ENCODE data around the gene KRTAP5-6. TPM values are rescaled to one million over a fixed set of nuclear protein-coding genes. Genes with fewer than 3 reads are reported as not detected.

KRTAP5-6 gene
- total RNA-seq, 1 donor from 2014 or later, result not detected

DNA sequence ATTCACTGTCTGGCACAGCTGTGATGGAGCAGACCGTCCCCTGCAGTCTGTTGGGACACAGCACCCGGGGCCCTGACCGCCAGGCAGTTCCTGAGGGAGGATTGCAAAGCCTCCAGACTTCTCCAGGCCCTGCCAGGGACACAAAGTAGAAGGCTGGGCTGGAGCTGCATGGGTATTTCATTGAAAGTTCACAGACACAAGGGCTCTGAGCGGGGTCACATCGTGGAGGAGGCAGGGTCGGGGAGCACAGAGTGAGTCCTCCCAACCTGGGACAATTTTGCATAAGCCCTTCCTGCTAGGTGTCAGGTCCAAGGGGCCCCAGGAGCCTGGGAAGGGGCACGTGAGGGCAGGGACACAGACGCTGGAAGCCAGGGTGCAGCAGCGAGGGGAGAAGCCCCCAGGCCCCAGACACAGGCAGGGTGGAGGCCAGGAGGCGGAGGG, 37.7 kb downstream of the KRTAP5-6 start:
- TF ChIP-seq, protein P1, sequence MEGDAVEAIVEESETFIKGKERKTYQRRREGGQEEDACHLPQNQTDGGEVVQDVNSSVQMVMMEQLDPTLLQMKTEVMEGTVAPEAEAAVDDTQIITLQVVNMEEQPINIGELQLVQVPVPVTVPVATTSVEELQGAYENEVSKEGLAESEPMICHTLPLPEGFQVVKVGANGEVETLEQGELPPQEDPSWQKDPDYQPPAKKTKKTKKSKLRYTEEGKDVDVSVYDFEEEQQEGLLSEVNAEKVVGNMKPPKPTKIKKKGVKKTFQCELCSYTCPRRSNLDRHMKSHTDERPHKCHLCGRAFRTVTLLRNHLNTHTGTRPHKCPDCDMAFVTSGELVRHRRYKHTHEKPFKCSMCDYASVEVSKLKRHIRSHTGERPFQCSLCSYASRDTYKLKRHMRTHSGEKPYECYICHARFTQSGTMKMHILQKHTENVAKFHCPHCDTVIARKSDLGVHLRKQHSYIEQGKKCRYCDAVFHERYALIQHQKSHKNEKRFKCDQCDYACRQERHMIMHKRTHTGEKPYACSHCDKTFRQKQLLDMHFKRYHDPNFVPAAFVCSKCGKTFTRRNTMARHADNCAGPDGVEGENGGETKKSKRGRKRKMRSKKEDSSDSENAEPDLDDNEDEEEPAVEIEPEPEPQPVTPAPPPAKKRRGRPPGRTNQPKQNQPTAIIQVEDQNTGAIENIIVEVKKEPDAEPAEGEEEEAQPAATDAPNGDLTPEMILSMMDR (IDR thresholded peaks at IDR 0.05), result no peak
- Mint-ChIP-seq H3K27ac (ENCODE audit: unreplicated experiment) (no peak overlapping the region), H3K9me3 (ENCODE audit: low read depth) (peaks cover 29% of the 10 kb centered on the region), H3K4me3 (ENCODE audit: unreplicated experiment) (no peak overlapping the region), H3K36me3 (ENCODE audit: low read depth) (no peaks in the 10 kb centered on the region), H3K4me1 (ENCODE audit: low read depth) (peaks cover 17% of the 10 kb centered on the region), H3K27me3 (ENCODE audit: low read depth) (peaks cover 18% of the 10 kb centered on the region)
- DNase-seq (ENCODE audit: low spot score), result no peak

DNA sequence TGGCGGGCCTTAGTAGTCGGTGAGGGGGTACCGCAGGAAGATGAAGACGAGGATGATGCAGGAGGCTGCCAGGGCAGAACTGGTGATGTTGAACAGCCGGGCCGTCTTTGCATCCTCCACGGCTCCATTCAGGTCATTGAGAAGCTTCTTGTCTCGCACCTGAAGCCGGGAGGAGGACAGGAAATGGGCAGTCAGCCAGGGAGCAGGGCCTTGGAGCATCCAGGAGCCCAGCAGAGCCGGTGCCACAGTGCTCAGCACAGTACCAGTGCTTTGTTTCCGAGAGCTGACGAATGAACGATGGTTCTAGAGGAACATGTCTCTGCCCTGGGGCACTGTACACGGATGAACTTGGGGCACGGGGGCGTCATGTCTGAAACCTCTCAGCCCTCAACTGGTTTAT, 38.3 kb downstream of the KRTAP5-6 start:
- TF ChIP-seq, protein P1 (IDR thresholded peaks at IDR 0.05), result no peak
- Mint-ChIP-seq H3K4me1 (ENCODE audit: low read depth) (peaks cover 18% of the 10 kb centered on the region), H3K9me3 (ENCODE audit: low read depth) (peaks cover 30% of the 10 kb centered on the region), H3K27ac (ENCODE audit: unreplicated experiment) (peak overlapping the region; percentile 23), H3K27me3 (ENCODE audit: low read depth) (peaks cover 14% of the 10 kb centered on the region), H3K36me3 (ENCODE audit: low read depth) (no peaks in the 10 kb centered on the region), H3K4me3 (ENCODE audit: unreplicated experiment) (no peak overlapping the region)
- peak; percentile 72 for DNase-seq (ENCODE audit: low spot score)

DNA sequence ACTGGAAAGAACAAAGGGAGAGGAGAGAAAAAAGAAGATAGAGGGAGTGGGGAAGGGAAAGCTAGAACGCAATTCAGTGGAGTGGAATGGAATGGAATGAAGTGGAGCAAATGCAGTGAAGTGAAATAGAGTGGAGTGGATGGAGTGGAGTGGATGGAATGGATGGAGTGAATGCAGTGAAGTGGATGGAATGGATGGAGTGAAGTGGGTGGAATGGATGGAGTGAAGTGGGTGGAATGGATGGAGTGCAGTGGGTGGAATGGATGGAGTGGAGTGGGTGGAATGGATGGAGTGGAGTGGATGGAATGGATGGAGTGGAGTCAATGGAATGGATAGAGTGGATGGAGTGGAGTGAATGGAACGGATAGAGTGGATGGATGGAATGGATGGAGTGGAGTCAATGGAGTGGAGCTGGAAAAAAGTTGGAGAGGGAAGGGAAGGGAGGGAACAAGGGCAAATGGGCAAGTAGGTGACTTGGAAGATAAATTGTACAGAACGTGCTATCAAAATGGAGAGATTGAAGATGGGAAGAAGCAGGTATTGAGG, 39.5 kb downstream of the KRTAP5-6 start:
- TF ChIP-seq, protein P1 (IDR thresholded peaks at IDR 0.05), result no peak
- peaks cover 21% of the 10 kb centered on the region for H3K4me1 Mint-ChIP-seq (ENCODE audit: low read depth)
- peaks cover 4% of the 10 kb centered on the region for H3K27me3 Mint-ChIP-seq (ENCODE audit: low read depth)
- no peak for DNase-seq (ENCODE audit: low spot score)
- peaks cover 32% of the 10 kb centered on the region for H3K9me3 Mint-ChIP-seq (ENCODE audit: low read depth)
- no peaks in the 10 kb centered on the region for H3K36me3 Mint-ChIP-seq (ENCODE audit: low read depth)
- H3K27ac Mint-ChIP-seq (ENCODE audit: unreplicated experiment), result peak overlapping the region; percentile 0
- no peak overlapping the region for H3K4me3 Mint-ChIP-seq (ENCODE audit: unreplicated experiment)

DNA sequence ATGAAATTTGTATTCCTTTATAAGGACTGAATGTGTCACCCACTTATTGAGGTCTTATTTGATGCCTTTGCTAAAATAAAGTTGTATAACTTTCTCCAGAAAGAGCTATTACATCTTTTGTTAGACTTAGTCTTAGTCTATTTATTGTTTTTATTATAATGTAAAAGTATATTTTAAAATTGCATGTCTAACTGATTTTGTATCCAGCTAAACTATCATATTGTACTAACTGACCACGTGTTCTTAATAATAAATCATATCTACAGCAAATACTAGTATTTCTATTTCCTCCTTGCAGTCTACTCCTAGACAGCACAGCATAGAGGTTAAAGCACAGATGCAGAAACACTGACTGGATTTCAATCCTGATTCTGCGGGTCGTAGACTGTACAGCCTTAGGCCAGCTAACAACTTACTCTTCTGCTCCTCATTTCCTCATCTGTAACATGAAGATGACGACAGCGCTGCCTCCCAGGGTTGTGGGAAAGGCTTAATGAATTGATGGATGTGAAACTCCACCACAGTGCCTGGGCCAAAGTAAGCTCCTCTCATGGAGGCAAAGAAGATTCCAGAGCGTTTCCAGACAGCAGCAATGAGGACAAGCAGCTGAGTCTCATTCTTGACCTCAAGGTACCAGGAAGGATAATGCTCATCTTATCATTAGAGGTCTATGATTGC, 40.2 kb downstream of the KRTAP5-6 start:
- no peak overlapping the region for H3K4me3 Mint-ChIP-seq (ENCODE audit: unreplicated experiment)
- no peaks in the 10 kb centered on the region for H3K36me3 Mint-ChIP-seq (ENCODE audit: low read depth)
- peaks cover 32% of the 10 kb centered on the region for H3K9me3 Mint-ChIP-seq (ENCODE audit: low read depth)
- no peak overlapping the region for H3K27ac Mint-ChIP-seq (ENCODE audit: unreplicated experiment)
- peaks cover 1% of the 10 kb centered on the region for H3K27me3 Mint-ChIP-seq (ENCODE audit: low read depth)
- peaks cover 21% of the 10 kb centered on the region for H3K4me1 Mint-ChIP-seq (ENCODE audit: low read depth)
- DNase-seq (ENCODE audit: low spot score), result peak; percentile 40
- TF ChIP-seq, protein P1 (IDR thresholded peaks at IDR 0.05), result no peak

DNA sequence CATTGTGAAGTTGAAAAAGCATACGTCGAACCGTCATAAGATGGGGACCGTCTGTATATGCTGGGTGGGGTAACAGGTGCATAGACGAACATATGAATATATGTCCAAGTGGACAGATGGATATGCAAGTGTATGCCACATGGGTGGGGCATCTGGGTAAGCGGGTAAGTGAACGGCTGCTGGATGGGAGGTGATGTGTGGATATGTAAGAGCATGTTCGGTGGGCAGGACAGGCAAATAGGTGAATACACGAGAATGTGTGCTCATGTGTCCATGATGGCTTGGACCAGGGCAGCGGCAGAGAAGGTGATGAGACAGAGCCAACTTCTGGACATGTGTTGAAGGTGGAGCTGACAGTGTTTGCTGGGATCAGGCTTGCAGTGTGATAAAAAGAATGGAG, 41.4 kb downstream of the KRTAP5-6 start:
- Mint-ChIP-seq H3K36me3 (ENCODE audit: low read depth) (no peaks in the 10 kb centered on the region), H3K4me1 (ENCODE audit: low read depth) (peaks cover 20% of the 10 kb centered on the region), H3K4me3 (ENCODE audit: unreplicated experiment) (no peak overlapping the region), H3K9me3 (ENCODE audit: low read depth) (peaks cover 32% of the 10 kb centered on the region), H3K27me3 (ENCODE audit: low read depth) (peaks cover 1% of the 10 kb centered on the region), H3K27ac (ENCODE audit: unreplicated experiment) (no peak overlapping the region)
- TF ChIP-seq, protein P1 (IDR thresholded peaks at IDR 0.05), result no peak
- peak; percentile 35 for DNase-seq (ENCODE audit: low spot score)

Data from chondrocyte (in vitro differentiated cells).